H1 (cell line): Measurements from ENCODE around the gene ZNF442. TPM values are rescaled to one million over a fixed set of nuclear protein-coding genes. Genes with fewer than 3 reads are reported as not detected.
A peak's percentile ranks its signal among the peaks of the same experiment; 100 is the strongest.

ENCODE experiments used
- CTCF ChIA-PET: fragments of 300-600 bp; sonication (Branson Sonifier 250); formaldehyde crosslinking; loops from one replicate; lab custom pipeline; 2021; ENCODE audit not compliant: partially characterized antibody; lab: Charles Lee
- POLR2A ChIA-PET: fragments of 300-600 bp; sonication (Branson Sonifier 250); formaldehyde crosslinking; loops from one replicate; lab custom pipeline; 2021; ENCODE audit warnings: inconsistent platforms; ENCODE audit not compliant: partially characterized antibody; lab: Charles Lee
- DNase-seq, 2 experiments: peaks; one replicate each; pipeline versions ENCODE4 v3.0.0 to v3.0.0-alpha.2; 2010 to 2022; ENCODE audit warnings: low spot score in 2 of 2, low read depth in 1 of 2, mixed read lengths in 1 of 2
- FAIRE-seq: peaks from 2 replicates; lab custom pipeline; 2011; peaks lifted over from hg19 to GRCh38; lab: Jason Lieb, UNC
- H2AFZ ChIP-seq: 2 replicates; pipeline ENCODE4 v1.8.1; 2012; ENCODE audit warnings: low read length, inconsistent platforms
- H2AK5ac ChIP-seq: 2 replicates; pipeline ENCODE4 v1.6.1; 2013; ENCODE audit warnings: low read depth, low read length
- H2BK120ac ChIP-seq: replicated peaks from 2 replicates; pipeline ENCODE3; 2013; ENCODE audit warnings: low read depth, low read length, inconsistent platforms
- H2BK12ac ChIP-seq: 2 replicates; pipeline ENCODE4 v1.6.1; 2013; ENCODE audit warnings: low read depth, low read length
- H2BK15ac ChIP-seq: 2 replicates; pipeline ENCODE4 v1.6.1; 2013; ENCODE audit warnings: low read length
- H2BK20ac ChIP-seq: 2 replicates; pipeline ENCODE4 v1.6.1; 2013; ENCODE audit warnings: low read length
- H2BK5ac ChIP-seq: 2 replicates; pipeline ENCODE4 v1.6.1; 2013; ENCODE audit warnings: low read depth, low read length
- H3K14ac ChIP-seq: 2 replicates; pipeline ENCODE4 v1.6.1; 2013; ENCODE audit warnings: inconsistent platforms; ENCODE audit not compliant: insufficient read length
- H3K18ac ChIP-seq: 2 replicates; pipeline ENCODE4 v1.6.1; 2013; ENCODE audit warnings: low read length; ENCODE audit errors: extremely low read depth
- H3K23ac ChIP-seq: 2 replicates; pipeline ENCODE4 v1.6.1; 2013; ENCODE audit warnings: inconsistent platforms; ENCODE audit not compliant: insufficient read length
- H3K23me2 ChIP-seq: 2 replicates; pipeline ENCODE4 v1.6.1; 2013; ENCODE audit warnings: low read depth, low read length
- H3K27ac ChIP-seq: 2 replicates; pipeline ENCODE4 v1.6.1; 2011; ENCODE audit warnings: low read depth, low read length, inconsistent platforms
- H3K27me3 ChIP-seq, 4 experiments: replicated peaks in 1 of 4; 1 replicate in 1 of 4; 2 replicates in 3 of 4; pipeline versions ENCODE4 v1.6.1 to v1.8.1; 2011 to 2013; ENCODE audit warnings: low read length in 3 of 4, mild to moderate bottlenecking in 3 of 4, inconsistent platforms in 2 of 4, mixed read lengths in 2 of 4, moderate library complexity in 1 of 4; ENCODE audit not compliant: control insufficient read depth in 3 of 4, insufficient read depth in 3 of 4; ENCODE audit errors: extremely low read depth in 1 of 4
- H3K36me3 ChIP-seq, 4 experiments: 2 replicates each; pipeline versions ENCODE4 v1.6.1 to v1.8.1; 2011 to 2013; ENCODE audit warnings: mild to moderate bottlenecking in 4 of 4, low read length in 3 of 4, moderate library complexity in 2 of 4, control low read depth in 1 of 4, inconsistent platforms in 1 of 4; ENCODE audit not compliant: insufficient read depth in 4 of 4, control insufficient read depth in 2 of 4
- H3K4ac ChIP-seq: replicated peaks from 2 replicates; pipeline ENCODE3; 2013; ENCODE audit warnings: low read length, low read depth, mixed read lengths, inconsistent platforms; ENCODE audit not compliant: insufficient read length
- H3K4me1 ChIP-seq, 4 experiments: replicated peaks in 1 of 4; 1 replicate in 1 of 4; 2 replicates in 3 of 4; pipeline versions ENCODE4 v1.6.1 to v1.8.1; 2011 to 2013; ENCODE audit warnings: low read length in 3 of 4, inconsistent platforms in 2 of 4, mixed read lengths in 1 of 4; ENCODE audit not compliant: insufficient read depth in 4 of 4, control insufficient read depth in 3 of 4
- H3K4me2 ChIP-seq, 2 experiments: 2 replicates each; pipeline versions ENCODE4 v1.6.1 to v1.8.1; 2011 to 2013; ENCODE audit warnings: low read depth in 2 of 2, low read length in 2 of 2, control low read depth in 1 of 2, inconsistent platforms in 1 of 2, mild to moderate bottlenecking in 1 of 2; ENCODE audit not compliant: insufficient read depth in 1 of 2
- H3K4me3 ChIP-seq, 4 experiments: fragments of 200-600, 300-600 bp in 1 of 4; sonication (generic), shearing (Covaris generic), sonication (Bioruptor Twin) in 1 of 4; 2 replicates each; pipeline versions ENCODE4 v1.5.1 to v1.8.1; 2011 to 2016; ENCODE audit warnings: low read length in 4 of 4, low read depth in 3 of 4, control low read depth in 2 of 4, inconsistent platforms in 2 of 4, mild to moderate bottlenecking in 2 of 4, mixed read lengths in 1 of 4, moderate library complexity in 1 of 4; ENCODE audit not compliant: insufficient read depth in 2 of 4; ENCODE audit errors: extremely low read depth in 1 of 4
- H3K56ac ChIP-seq: replicated peaks from 2 replicates; pipeline ENCODE3; 2013; ENCODE audit warnings: low read depth, mild to moderate bottlenecking, mixed read lengths, low read length, inconsistent platforms; ENCODE audit not compliant: insufficient read length
- H3K79me1 ChIP-seq: 2 replicates; pipeline ENCODE4 v1.6.1; 2013; ENCODE audit warnings: low read depth, low read length, control low read depth
- H3K79me2 ChIP-seq, 2 experiments: 2 replicates each; pipeline versions ENCODE4 v1.6.1 to v1.8.1; 2012 to 2013; ENCODE audit warnings: low read length in 2 of 2, mild to moderate bottlenecking in 2 of 2, inconsistent platforms in 1 of 2; ENCODE audit not compliant: insufficient read depth in 2 of 2, control insufficient read depth in 1 of 2
- H3K9ac ChIP-seq, 4 experiments: replicated peaks in 1 of 4; 1 replicate in 1 of 4; 2 replicates in 3 of 4; pipeline versions ENCODE4 v1.6.1 to v1.8.1; 2011 to 2013; ENCODE audit warnings: low read depth in 3 of 4, low read length in 3 of 4, control low read depth in 2 of 4, mild to moderate bottlenecking in 2 of 4, moderate library complexity in 2 of 4, inconsistent platforms in 1 of 4; ENCODE audit errors: extremely low read depth in 1 of 4
- H3K9me3 ChIP-seq, 2 experiments: 2 replicates each; pipeline versions ENCODE4 v1.6.1 to v1.8.1; 2012 to 2013; ENCODE audit warnings: mild to moderate bottlenecking in 2 of 2, moderate library complexity in 2 of 2, control low read depth in 1 of 2, inconsistent platforms in 1 of 2, low read depth in 1 of 2, low read length in 1 of 2, mixed read lengths in 1 of 2; ENCODE audit not compliant: insufficient read depth in 2 of 2
- H4K20me1 ChIP-seq, 2 experiments: replicated peaks in 1 of 2; 2 replicates each; pipeline versions ENCODE3 to v1.8.1; 2011 to 2013; ENCODE audit warnings: inconsistent platforms in 2 of 2, low read length in 2 of 2, mild to moderate bottlenecking in 1 of 2; ENCODE audit not compliant: insufficient read depth in 2 of 2, control insufficient read depth in 1 of 2
- H4K5ac ChIP-seq: 2 replicates; pipeline ENCODE4 v1.6.1; 2013; ENCODE audit warnings: low read length, low read depth, mixed read lengths, inconsistent platforms; ENCODE audit not compliant: insufficient read length
- H4K8ac ChIP-seq: 2 replicates; pipeline ENCODE4 v1.8.0; 2013; ENCODE audit warnings: mild to moderate bottlenecking, moderate library complexity, low read length, inconsistent platforms; ENCODE audit not compliant: insufficient read depth; ENCODE audit errors: extremely low read depth
- H4K91ac ChIP-seq: replicated peaks from 2 replicates; pipeline ENCODE3; 2013; ENCODE audit warnings: low read length, mixed read lengths, inconsistent platforms; ENCODE audit not compliant: insufficient read length
- CBX5 ChIP-seq: fragments of 300-800, 300-1000 bp; sonication (generic); IDR thresholded peaks from 2 replicates; pipeline ENCODE4 v1.7.1; 2016; ENCODE audit warnings: antibody characterized with exemption, low read length, low read depth
- CREB1 ChIP-seq: IDR thresholded peaks from 2 replicates; pipeline ENCODE4 v1.6.1; 2012; ENCODE audit warnings: inconsistent platforms
- EGR1 ChIP-seq: IDR thresholded peaks from 2 replicates; pipeline ENCODE4 v1.6.1; 2011; ENCODE audit warnings: low read depth, low read length, borderline replicate concordance
- FOSL1 ChIP-seq: IDR thresholded peaks from 2 replicates; pipeline ENCODE4 v1.6.1; 2011; ENCODE audit warnings: mild to moderate bottlenecking, low read depth, low read length, moderate library complexity; ENCODE audit not compliant: insufficient read depth
- GABPA ChIP-seq: IDR thresholded peaks from 2 replicates; pipeline ENCODE4 v1.6.1; 2011; ENCODE audit warnings: mild to moderate bottlenecking, low read length, moderate library complexity, borderline replicate concordance; ENCODE audit not compliant: insufficient read depth
- JUND ChIP-seq: IDR thresholded peaks from 2 replicates; pipeline ENCODE4 v1.6.1; 2011; ENCODE audit warnings: mild to moderate bottlenecking, improper control_type of control experiment, low read length
- POLR2AphosphoS5 ChIP-seq: IDR thresholded peaks from 2 replicates; pipeline ENCODE4 v1.6.1; 2011; ENCODE audit warnings: low read depth, low read length
- RXRA ChIP-seq: IDR thresholded peaks from 2 replicates; pipeline ENCODE4 v1.6.1; 2011; ENCODE audit warnings: low read depth, mild to moderate bottlenecking, low read length, moderate library complexity; ENCODE audit not compliant: insufficient read depth
- SIX5 ChIP-seq: IDR thresholded peaks from 2 replicates; pipeline ENCODE4 v1.6.1; 2011; ENCODE audit warnings: mild to moderate bottlenecking, low read depth, low read length
- SP1 ChIP-seq: IDR thresholded peaks from 2 replicates; pipeline ENCODE4 v1.6.1; 2011; ENCODE audit warnings: low read depth, low read length
- USF2 ChIP-seq: IDR thresholded peaks from 2 replicates; pipeline ENCODE4 v1.6.1; 2011; ENCODE audit warnings: low read length, improper control_type of control experiment
- WGBS, 2 experiments: shearing (Covaris generic) in 1 of 2; methylation state at CpG; one replicate each; pipeline versions ENCODE4 v1.1.6 to v1.1.7; 2013 to 2015; ENCODE audit warnings: low lambda C conversion rate in 2 of 2, mixed read lengths in 2 of 2, inconsistent platforms in 1 of 2, low coverage in 1 of 2, missing lambda C conversion rate in 1 of 2; ENCODE audit not compliant: insufficient replicate concordance in 2 of 2, insufficient coverage in 1 of 2, insufficient read length in 1 of 2; ENCODE audit errors: extremely low coverage in 1 of 2, missing lambda C conversion rate in 1 of 2; 5-methylcytosine and 5-hydroxymethylcytosine counted together
- polyA plus RNA-seq, 7 experiments: library from polyadenylated mRNA; depleted of rRNA in 3 of 7; stranded (reverse) in 5 of 7; unstranded in 2 of 7; fragments of >200 nt in 5 of 7; fragments of 200-250 nt in 2 of 7; gene quantifications; 1 replicate in 5 of 7; 2 replicates in 1 of 7; 4 replicates in 1 of 7; pipeline versions ENCODE4 v1.2.1 to v1.2.3, GENCODE V29; 2011 to 2013; ENCODE audit warnings: missing spikeins in 2 of 7, mixed read lengths in 2 of 7
- total RNA-seq: library from RNA; stranded (reverse); fragmentation: NEBNext Ultra II Directional; extraction: Animal tissue kit (Norgen Biotek cat#: 25700); gene quantifications from 2 replicates; pipeline ENCODE4 v1.2.1, GENCODE V29; 2021

The ZNF442 gene
- total and polyA plus RNA-seq, 2 of the 8 experiments (the other 6 are each of a cell fraction or from before 2014, with no cell fraction given), result 0.60 to 2.4 TPM

- Histone ChIP-seq H3K56ac (no peak overlapping the region), H2BK15ac (no peak overlapping the region), H2AK5ac (no peak overlapping the region), H2BK120ac (no peak overlapping the region), H2BK5ac (no peak overlapping the region), H3K4me1 (no peaks in the 10 kb centered on the region), H3K36me3 (no peaks in the 10 kb centered on the region), H4K8ac (peak overlapping the region; percentile 97; the same call in 1 of the 2 replicates), H3K9ac (peak overlapping the region; percentile 62 to 85 (median 84); a peak in 6 of 7 replicates), H4K20me1 (no peaks in the 10 kb centered on the region), H3K14ac (no peak overlapping the region), H3K4me3 (peak overlapping the region; percentile 61 to 83 (median 80)), H3K27me3 (peaks cover 0 to 8% (median 6%) of the 10 kb centered on the region in 4 experiments; a peak in 5 of 7 replicates), H3K4me2 (peak overlapping the region; percentile 56 to 80), H3K79me1 (no peaks in the 10 kb centered on the region), H4K5ac (no peak overlapping the region), H2BK12ac (no peak overlapping the region; the same call in 1 of the 2 replicates), H3K23me2 (peaks cover 7% of the 10 kb centered on the region; the same call in 1 of the 2 replicates), H2BK20ac (no peak overlapping the region), H2AFZ (peak overlapping the region; percentile 68; the same call in 1 of the 2 replicates), H3K79me2 (no peaks in the 10 kb centered on the region), H3K27ac (no peak overlapping the region), H3K18ac (no peak overlapping the region; the same call in 1 of the 2 replicates), H3K23ac (no peak overlapping the region), H3K4ac (no peak overlapping the region), H3K9me3 (peaks cover 4 to 19% of the 10 kb centered on the region in 2 experiments), H4K91ac (no peak overlapping the region)
- no peak for FAIRE-seq
- ChIA-PET CTCF (interaction anchor here (0.8 to 1.8 kb wide), 5 partner anchors 11 to 401 kb away, joined by 3 to 9 read pairs (median 4); partner anchors contain the start of gene ZNF563), POLR2A (interaction anchor here (0.5 to 1.7 kb wide), 15 partner anchors 10 to 312 kb away, joined by 3 to 10 read pairs (median 4); partner anchors contain the start of genes ZNF20, ZNF44, ZNF443 and ZNF563)
- WGBS, 2 experiments, result 29% methylated on average over 26 of the region's 28 CpGs; no CpG with 5 or more reads in 1 of the 2 experiments
- no peak for DNase-seq
- TF ChIP-seq GABPA (no peak), JUND (no peak), POLR2AphosphoS5 (no peak), RXRA (no peak), CREB1 (no peak), EGR1 (no peak), USF2 (no peak), CBX5 (no peak), SP1 (no peak), FOSL1 (no peak), SIX5 (no peak)
These were observed 870 bp downstream of the ZNF442 start for GRCh38 chr19:12364391-12365235.
